NT2/D1 (cell line): Measurements from ENCODE around the gene METAP1D.

ENCODE experiments used
- SUZ12 ChIP-seq: IDR thresholded peaks from 2 replicates; pipeline ENCODE4 v1.6.1; 2011; ENCODE audit not compliant: insufficient read length, insufficient read depth; ENCODE audit errors: extremely low read depth
- YY1 ChIP-seq: IDR thresholded peaks from 2 replicates; pipeline ENCODE4 v1.6.1; 2011; ENCODE audit not compliant: insufficient read length, insufficient read depth
- ZNF274 ChIP-seq: IDR thresholded peaks from 2 replicates; pipeline ENCODE4 v1.6.1; 2011; ENCODE audit warnings: mild to moderate bottlenecking, low read depth, low read length

DNA sequence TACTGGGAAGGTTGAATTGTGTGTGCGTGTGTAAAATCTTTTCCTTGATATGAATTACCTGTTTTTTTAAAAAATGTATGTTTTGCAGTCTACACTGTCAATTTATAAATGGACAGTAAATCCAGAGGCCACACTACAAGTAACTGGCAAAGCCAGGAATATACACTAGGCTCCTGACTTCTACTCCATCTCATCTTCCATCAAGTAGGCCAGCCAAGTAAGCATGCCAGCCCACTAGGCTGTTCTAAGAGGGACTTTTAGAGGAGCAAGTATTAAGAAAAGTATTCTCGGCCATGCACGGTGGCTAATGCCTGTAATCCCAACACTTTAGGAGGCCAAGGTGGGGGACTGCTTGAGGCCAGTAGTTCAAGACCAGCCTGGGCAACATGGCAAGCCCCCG lies 13.0 kb upstream of the METAP1D start:
- TF ChIP-seq SUZ12, result no peak
- no peak for TF ChIP-seq ZNF274
- no peak for TF ChIP-seq YY1
